GM21576 (cell line): ENCODE data around the gene ISCU.
"Not testable (repeated sequence)": the region's sequence is repeated elsewhere in the genome, so short reads cannot be mapped to it uniquely, and the experiment has no call there.

Experiments
- ATAC-seq: cut with Tn5 transposase; IDR thresholded peaks from one replicate; pipeline ENCODE4 v1.9.1; 2021; ENCODE audit warnings: mild to moderate bottlenecking, moderate library complexity; ENCODE audit not compliant: unreplicated experiment

ISCU gene

DNA sequence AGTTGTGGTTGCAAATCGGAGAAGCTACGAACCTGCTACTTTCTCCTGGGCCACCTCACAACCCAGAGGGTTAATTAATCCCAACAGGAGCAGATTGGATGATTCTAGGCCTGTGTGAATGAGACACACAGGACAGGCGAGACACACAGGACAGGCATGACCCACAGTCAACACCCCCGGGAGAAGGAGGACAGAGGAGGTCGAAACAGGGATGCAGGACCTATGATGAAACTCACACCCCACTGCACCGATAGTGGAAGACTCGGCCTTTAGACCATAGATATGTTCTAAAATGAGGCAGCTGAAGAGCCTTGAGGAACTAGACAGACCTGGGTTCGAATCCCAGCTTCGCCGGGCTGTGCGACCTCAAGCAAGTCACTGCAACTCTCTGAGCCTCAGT lies 23.9 kb downstream of the ISCU start:
- ATAC-seq = no peak

GRCh38 chr12:108587826-108588225 lies 25.4 kb downstream of the ISCU start:
- no peak for ATAC-seq

DNA sequence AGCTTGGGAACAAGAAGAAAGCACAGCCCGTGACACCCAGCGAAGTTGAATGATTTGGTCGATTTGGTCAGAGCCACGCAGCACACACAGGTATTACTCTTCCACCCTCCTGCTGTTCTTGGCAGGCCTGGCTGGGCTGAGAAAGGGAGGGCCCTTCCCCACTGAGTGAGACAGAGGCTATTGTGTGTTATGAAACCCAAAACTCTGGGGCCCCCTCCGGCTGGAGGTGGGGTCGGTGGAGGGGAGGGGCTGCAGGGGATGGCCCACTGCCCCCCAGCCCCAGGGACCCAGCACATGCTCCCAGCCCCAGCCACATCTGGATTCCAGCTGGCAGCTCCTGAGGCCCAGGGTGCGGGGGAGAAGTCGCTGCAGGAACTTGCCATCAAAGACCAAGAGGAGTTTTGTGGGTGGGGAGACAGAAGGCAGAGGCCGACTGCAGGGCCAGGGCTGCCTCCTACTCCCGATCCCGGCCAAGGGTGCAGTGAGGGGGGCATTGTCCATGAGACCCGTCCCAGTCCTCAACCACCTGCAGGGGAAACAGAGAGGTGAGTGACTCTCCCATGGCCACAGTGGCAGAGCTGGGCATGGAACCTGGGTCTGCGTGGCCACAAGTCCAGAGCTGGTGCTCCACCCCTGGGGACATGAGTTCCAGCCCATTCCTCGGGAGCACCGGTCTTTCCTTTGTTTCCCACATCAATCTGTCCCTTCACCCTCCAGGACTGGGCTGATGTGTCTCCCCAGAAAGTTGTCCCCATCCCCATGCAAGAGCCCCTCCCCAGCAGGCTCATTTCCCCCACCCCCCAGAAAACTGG lies 26.8 kb downstream of the ISCU start:
- ATAC-seq = no peak

DNA sequence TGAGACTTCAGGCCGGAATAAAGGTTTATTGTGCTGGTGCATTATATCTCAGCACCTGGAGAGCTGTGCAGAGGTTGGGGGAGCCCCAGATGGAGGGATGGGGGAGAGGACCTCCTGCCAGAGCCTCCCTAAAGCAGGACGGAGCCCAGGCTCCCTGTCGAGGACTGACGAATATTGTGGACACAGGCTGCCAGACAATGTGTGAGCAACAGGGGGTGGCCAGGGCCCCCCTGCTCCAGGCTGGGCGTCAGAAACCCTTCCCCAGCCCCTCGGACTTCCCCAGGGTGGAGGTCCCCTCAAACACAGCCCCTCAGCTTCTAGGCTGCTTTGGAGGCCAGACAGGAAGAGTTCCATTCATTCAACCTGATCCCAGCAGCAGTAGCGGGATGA lies 27.4 kb downstream of the ISCU start:
- no peak for ATAC-seq

DNA sequence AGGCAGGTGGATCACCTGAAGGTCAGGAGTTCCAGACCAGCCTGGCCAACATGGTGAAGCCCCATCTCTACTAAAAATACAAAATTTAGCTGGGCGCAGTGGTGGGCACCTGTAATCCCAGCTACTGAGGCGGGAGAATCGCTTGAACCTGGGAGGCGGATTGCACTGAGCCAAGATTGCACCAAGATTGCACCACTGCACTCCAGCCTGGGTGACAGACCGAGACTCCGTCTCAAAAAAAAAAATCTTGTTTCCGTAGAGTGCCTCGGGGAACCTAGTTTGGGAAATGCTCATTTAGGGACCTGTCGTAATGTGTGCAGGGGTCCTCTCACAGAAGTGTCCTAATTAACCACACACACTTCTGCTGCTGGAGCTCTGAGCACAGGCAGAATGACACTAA lies 28.1 kb downstream of the ISCU start:
- ATAC-seq = not testable (repeated sequence)

- ATAC-seq = no peak
Observed at GRCh38 chr12:108591267-108591980, 29.0 kb downstream of the ISCU start.

DNA sequence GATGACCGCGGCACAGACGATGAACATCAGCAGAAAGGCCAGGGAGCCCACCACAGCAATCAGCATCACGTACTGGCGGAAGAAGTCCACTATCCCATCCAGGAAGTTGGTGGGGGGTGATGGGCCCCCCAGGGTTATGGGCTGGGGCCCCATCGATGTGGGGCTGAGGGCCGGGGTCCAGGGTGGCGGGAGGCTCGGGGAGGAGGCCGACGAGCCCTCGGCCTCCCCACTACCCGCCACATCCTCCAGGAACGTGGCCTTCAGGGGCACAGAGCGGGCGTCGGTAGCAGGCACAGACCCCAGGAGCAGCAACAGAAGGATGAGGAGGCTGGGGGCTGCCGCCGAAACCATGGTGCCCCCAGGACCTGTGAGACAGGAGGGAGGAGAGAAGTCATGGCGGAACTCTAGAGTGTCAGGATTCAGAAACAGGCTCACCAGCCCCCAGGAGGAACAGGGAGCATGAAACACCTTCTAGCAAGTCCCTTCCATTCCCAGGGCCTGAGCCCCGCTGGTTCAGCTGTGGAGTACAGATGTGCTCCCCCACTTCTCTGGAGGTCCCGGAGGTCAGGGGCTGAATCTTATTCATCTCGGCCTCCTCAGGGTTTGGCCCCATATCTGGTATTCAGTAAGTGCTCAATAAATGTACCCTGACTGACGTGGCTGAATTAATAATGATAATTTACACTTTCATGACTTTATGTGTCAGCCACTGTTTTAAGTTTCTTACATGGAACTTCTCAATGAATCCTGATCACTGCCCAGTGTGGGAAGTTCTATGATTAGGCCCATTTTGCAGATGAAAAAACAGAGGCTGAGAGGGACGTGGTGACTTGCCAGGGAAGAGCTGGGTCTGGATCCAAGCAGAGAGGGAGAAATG lies 29.9 kb downstream of the ISCU start:
- no peak for ATAC-seq

GRCh38 chr12:108594323-108594903 lies 32.0 kb downstream of the ISCU start:
- no peak for ATAC-seq

DNA sequence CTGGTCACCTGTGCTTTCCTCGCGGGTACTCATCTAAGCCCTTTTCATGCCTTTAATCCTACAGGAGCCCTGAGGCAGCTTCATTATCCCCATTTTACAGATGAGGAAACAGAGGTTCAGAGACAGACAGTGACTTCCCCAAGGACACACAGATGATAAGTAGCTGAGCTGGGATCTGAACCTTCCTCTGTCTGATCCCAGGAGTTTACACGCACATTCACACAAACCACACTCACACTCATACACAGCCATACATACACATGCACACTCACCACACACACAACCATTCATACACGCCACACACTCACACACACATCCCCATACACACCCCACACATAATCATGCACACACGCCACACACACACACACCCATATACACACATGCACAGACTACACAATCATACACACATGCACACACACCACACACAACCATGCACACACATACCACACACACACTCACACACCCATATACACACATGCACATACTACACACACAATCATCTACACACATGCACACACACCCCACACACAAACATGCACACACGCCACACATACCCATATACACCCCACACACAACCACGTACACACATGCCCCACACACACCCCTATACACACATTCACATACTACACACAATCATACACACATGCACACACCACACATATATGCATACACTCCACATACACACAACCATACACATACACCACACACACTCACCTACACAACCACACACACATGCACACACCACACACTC lies 32.7 kb downstream of the ISCU start:
- ATAC-seq = no peak

DNA sequence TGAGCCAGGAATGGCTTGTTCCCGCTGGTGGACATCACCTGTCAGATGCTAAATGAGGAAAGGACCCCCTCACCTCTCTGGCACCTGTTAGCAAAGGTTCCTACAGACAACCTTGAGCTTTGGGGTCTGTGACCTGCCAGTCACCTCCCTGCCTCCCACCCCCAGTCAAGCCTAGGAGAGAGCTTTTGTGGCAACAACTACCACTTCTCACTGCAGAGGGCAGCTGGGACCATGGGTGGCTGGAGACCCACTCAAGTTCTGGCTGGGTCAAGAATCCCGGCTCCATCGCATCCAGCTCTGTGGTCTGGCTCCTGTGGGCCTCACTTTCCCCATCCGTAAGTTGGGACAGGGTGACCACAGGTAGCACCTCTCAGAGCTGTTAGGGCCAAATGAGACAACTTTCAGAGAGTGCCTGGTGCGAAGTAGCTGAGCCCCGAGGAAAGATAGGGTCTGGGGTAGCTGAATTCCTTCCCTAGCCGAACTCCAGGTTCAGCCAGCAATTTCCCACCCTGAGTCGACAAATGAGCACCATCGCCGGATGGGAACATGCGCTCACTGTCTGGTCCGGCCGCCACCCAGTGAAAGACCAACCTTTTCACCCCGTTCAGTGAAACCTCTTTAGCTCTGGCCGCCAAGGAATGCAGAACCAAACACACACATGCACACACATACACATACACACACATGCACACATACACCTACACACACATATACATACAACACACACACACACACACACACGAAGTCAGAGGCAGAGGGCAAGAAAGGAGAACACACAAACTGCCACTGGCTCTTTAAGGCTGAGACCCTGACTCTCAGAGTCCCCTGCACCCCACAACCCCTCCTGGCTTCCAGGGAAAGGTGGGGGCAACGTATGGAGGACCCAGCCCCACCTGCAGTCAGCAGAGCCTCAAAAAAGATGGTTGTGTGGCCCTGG lies 33.6 kb downstream of the ISCU start:
- no peak for ATAC-seq

- no peak for ATAC-seq
Observed at GRCh38 chr12:108596854-108597558, 34.6 kb downstream of the ISCU start.

DNA sequence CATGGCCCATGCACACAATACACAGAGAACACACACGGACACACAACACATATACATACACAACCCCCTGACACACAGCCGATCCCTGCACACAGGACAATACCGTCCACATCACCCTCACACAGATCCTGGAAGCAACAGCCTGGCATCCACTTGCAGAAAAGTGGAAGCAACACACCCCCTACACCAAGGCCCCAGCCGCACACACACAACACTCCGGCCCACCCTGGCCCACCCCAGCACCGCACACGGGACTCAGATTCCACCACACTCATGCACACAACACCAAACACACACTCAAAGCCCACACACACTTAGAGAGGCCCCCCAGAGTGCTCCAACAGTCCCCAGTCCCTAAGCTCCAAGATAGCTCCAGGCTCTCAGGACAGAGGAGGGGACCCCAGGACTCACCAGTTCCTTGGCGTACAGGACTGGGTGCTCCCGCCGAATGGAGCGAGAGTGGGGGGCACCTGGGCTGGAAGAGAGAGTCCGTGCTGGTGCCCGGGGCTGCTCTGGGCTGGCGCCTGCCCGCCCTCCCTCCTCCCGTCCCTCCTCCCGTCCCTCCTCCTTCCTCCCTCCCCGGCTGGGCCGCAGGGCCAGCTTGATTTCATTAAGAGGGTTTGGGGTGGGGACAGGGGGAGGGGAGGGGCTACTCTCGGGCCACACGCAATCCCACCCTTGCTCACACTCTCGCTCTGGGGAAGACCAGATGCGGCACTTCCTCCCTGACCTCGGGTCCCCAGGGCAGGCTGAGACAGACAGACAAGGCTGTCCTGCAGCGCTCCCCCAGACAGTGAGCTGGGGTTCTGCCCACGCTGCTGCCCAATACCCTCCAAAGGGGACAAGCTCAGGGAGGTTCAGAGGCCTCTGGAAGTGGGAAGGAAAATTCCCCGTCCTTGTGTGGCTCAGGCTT lies 35.4 kb downstream of the ISCU start, which contains the start of gene TMEM119:
TSS of gene TMEM119 (minus strand) at position 526 of the 913 bp plus-strand sequence. CDS start 5,701 bp downstream, outside the sequence.
- no peak for ATAC-seq

GRCh38 chr12:108598553-108599250 lies 36.3 kb downstream of the ISCU start:
- ATAC-seq = no peak

GRCh38 chr12:108599541-108599940 lies 37.1 kb downstream of the ISCU start:
- no peak for ATAC-seq

- ATAC-seq = no peak
Observed at GRCh38 chr12:108599948-108600701, 37.7 kb downstream of the ISCU start.

DNA sequence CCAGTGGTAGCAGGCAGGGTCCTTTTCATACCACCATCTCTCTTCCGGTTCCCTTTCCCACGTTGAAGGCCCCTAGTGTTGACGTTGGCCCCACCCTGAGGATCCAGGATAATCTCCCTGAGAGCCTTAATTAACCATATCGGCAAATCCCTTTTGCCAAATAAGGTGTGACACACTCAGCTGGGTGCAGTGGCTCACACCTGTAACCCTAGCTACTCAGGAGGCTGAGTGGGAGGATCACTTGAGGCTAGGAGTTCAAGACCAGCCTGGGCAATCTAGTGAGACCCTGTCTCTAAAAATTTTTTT lies 38.3 kb downstream of the ISCU start:
- ATAC-seq = no peak
